GM18507 (cell line): Measurements from ENCODE around the gene QPCT.

Experiments used
- DNase-seq: peaks from one replicate; pipeline ENCODE4 v3.0.0; 2011; ENCODE audit warnings: low read depth; ENCODE audit not compliant: insufficient read length; ENCODE audit errors: extremely low spot score
- FAIRE-seq: peaks from 2 replicates; lab custom pipeline; 2011; peaks lifted over from hg19 to GRCh38; lab: Jason Lieb, UNC

Gene QPCT

DNA sequence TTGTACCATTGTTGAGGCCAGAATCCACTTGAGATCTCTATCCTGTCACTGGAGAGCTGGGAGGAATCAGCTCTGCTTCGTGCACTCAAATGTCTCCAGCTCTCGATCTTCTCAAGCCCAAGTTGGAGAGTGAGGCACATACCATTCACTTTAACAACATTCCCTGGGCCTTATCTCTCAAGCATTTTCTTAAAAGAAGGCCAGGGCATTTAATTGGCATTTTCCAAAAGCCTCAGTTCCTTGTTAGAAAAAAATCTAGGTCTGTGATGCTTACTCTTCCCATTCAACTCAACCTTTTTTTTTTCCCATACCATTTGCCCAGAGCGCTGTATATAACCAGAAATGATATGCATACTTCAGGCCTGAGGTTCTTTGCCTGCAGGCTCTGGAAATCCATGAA lies 10.1 kb downstream of the QPCT start:
- FAIRE-seq (no peak), DNase-seq (no peak)

DNA sequence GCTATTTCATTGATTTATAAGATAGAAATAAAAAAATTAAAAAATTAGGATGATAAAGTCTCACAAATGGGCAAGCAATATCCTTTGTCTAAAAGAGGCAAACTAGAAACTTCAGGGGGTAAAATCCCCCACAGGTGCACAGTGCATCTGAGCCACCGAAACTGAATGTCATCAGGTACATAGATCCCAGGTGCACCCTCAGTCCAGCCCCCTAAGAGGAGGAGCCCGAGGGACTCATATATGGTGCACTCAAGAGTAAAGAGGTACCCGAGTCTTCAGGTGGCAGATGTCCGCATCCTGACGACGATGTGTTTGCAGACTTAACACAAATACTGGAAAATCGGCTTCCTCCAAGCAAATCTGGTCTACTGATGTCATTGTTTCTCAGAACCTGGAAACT lies 11.3 kb downstream of the QPCT start:
- no peak for DNase-seq
- no peak for FAIRE-seq

DNA sequence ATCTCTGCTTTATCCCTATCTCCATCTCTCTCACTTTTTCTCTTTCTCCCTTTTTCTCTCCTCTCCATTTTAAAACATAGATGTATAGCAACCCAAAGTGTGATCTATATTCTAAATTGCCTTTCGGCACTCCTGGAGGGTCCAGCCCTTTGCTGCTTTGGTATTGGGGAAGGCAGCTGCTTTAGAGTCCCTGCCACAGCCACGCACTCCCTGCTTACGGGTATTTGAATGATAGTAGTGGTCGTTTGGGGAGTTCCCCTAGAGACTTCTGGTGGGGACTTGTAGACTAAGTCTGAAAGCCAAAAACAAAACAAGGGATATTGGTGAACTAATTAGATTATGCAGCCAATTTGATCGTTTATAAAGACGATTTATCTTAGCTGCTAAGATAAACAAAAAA lies 11.9 kb downstream of the QPCT start:
- no peak for FAIRE-seq
- no peak for DNase-seq

GRCh38 chr2:37357069-37357468 lies 12.6 kb downstream of the QPCT start:
- DNase-seq (no peak), FAIRE-seq (no peak)

GRCh38 chr2:37357530-37357929 lies 13.1 kb downstream of the QPCT start:
- DNase-seq: no peak
- no peak for FAIRE-seq

GRCh38 chr2:37358466-37358865 lies 14.0 kb downstream of the QPCT start:
- FAIRE-seq (no peak), DNase-seq (no peak)

- FAIRE-seq: no peak
- no peak for DNase-seq
Measured at GRCh38 chr2:37361216-37361815, 16.9 kb downstream of the QPCT start.

- FAIRE-seq (no peak), DNase-seq (no peak)
Measured at GRCh38 chr2:37361994-37362698, 17.7 kb downstream of the QPCT start.

- FAIRE-seq: no peak
Measured at GRCh38 chr2:37364351-37364750, 19.9 kb downstream of the QPCT start.

GRCh38 chr2:37365669-37366068 lies 21.2 kb downstream of the QPCT start:
- FAIRE-seq: peak; percentile 45
- DNase-seq: no peak

More at GRCh38 chr2:37364351-37364750, 19.9 kb downstream of the QPCT start:
- DNase-seq: no peak

DNA sequence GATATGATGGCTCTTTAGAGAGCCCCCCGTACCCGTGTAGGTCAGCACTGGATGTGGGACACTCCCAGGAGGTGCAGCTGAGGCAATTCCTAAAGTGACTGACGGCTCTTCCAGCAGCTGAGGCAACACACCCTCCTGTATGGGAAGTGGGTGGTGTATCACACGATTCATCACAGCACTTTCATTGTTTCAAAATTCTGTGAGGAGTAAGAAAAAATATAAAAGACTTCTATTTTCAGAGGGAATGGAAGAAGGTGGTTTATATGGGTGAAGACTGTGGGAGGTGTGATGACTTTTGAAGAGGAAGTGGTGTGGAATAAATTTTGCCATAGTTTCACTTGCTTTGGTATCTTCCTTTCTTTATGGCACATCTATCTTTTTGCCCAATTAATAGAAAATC lies 22.3 kb downstream of the QPCT start:
- DNase-seq: no peak

DNA sequence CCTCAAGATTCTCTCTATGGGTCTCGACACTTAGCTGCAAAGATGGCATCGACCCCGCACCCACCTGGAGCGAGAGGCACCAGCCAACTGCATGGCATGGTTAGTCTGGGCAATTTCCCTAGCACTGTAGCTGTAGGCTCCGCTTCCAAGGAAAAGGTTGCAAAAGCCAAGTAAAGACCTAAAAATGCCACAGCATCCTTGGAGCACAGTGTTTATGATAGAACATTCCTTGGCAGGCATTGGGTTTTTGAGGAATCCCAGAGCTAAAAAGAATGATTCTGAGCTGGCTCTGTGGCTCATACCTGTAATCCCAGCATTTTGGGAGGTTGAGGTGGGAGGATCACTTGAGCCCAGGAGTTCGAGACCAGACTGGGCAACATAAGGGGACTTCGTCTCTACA lies 22.9 kb downstream of the QPCT start:
- DNase-seq: no peak
- FAIRE-seq: no peak

More for the DNA sequence above, 22.3 kb downstream of the QPCT start:
- no peak for FAIRE-seq

- no peak for DNase-seq
- FAIRE-seq: no peak
Measured at GRCh38 chr2:37367984-37368383, 23.6 kb downstream of the QPCT start.

- FAIRE-seq: peak; percentile 15
- DNase-seq: no peak
Measured at GRCh38 chr2:37370666-37371065, 26.2 kb downstream of the QPCT start.

- DNase-seq (no peak), FAIRE-seq (no peak)
Measured at GRCh38 chr2:37372000-37372399, 27.6 kb downstream of the QPCT start.

DNA sequence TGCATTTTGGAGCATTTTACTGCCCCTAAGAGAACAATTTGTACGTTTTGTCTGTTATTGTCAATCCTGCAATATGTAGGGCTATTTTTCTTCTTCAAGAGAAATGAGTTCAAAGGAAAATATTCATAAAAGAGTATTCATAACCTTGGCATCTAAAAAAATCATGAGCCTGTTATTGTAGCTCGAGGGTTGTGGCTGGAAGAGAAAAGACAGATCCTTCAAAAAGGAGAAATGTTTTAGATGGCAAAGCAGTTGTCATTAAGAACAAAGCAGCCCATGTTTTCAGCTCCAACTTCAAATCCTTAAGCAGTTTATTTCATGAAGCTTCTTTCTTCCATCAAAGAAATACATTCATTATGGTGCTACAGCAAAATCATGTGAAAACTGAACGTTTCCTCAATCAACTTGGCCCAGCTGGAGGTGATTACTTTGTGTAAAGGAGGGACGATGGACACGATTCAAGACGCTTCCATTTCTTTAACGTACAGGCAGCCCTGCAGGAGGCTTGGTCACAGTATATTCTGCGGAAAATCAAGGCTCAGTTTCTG lies 31.4 kb downstream of the QPCT start:
- no peak for DNase-seq
- FAIRE-seq: no peak

- FAIRE-seq: peak; percentile 94
- DNase-seq: no peak
Measured at GRCh38 chr2:37376421-37377186, 32.2 kb downstream of the QPCT start.

DNA sequence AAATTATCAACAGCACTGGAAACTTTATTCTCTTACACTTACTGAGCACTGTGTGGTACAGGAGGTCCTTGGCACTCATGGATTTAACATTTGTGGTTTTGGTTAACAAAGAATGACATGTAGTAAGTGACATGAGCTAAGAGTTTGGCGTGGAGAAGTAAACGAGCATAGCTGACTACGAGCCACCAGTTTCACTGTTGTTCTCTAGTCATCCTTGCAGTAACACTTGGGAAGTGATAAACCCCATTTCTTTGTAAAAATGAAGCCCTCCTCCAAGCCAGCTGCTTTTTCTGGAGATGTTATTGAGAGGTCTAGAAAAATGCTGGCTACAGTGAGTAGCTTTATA lies 32.7 kb downstream of the QPCT start:
- DNase-seq (no peak), FAIRE-seq (peak; percentile 87)

DNA sequence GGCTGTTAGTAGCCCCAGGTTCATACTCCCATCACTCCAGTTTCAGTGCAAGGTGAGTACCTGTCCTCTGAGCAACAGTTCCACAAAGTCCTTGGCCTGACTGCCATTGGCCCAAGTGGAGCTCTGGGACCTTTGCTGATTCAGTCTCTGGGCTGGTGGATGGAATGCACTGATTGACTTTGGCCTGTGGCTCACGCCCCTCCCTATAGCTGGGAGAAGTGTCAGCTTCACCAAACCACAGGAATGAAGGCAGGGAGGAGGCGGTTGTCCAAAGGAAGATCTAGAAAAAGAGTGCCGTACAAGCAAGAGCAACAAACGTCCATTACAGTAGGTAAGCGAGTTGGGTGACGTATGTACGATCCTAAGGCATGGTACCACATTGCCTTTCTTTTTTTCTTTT lies 34.0 kb downstream of the QPCT start:
- no peak for FAIRE-seq

DNA sequence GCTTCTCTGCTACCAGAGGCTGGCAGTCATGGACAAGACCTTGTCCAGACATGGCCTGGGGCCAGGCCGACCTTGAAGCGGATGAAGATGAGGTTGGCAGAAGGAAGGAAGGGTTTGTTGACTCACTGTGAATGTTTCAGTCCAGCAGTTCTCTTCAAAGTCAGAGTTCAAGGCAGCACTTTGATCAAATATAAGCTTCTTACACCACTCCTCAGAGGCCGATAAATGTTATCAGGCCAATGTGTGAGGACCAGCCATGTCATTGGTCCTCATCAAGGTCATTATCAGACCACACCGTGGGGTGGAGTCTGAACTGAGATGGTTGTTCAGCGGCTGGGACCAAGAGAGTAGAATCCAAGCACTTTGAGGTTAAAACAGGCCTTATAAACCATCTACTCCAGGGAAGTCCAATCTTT lies 35.5 kb downstream of the QPCT start:
- FAIRE-seq (no peak), DNase-seq (no peak)

More for the DNA sequence above, 34.0 kb downstream of the QPCT start:
- no peak for DNase-seq
